ENCODE results near the gene MIEF1.

DNA sequence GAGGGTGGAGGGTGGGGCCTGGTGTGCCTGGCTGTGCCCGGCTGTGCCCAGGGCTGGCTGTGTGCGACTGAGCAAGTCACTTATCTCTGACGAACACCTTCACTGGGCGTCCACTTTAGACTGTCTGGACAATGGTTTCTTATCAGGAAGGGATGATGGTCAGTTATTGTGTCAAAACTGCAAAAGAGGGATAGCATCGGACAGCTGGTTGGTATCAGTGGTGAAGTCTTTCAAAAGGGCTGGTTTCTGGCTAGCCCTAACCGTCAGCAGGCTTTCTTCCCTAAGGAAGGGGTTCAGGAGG lies 49.4 kb upstream of the MIEF1 start:
- TF ChIP-seq CTCF (IDR thresholded peaks at IDR 0.05) (no peak), EZH2 (IDR thresholded peaks at IDR 0.05; ENCODE audit: borderline replicate concordance, insufficient read depth, low read depth, low read length, poor library complexity, severe bottlenecking) (no peak)

Data from B cell (primary cell).